ENCODE data around the gene WIPF1. TPM values are rescaled to one million over a fixed set of nuclear protein-coding genes. Genes with fewer than 3 reads are reported as not detected.

WIPF1 gene
- total RNA-seq, 1 experiment from 2014 or later, result 0.59 TPM

DNA sequence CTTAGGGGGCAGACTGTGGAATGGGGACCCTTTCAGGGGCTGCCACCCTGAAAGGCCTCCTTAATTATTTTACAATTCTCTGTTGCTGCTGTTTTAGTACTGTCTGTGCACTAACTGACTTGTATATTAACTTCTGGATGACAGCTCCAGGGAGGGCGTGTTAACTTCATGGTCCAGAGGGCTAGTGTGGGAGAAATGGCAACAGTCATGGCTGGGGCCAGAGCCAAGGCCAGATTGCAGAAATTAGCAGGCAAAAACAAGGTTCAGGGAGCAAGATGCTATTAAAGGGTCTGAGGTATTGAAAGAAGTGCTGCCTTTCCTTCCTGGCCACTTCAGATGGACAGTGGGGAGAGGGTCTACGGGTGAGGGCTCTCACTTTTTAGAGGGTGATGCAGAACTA is 9.1 kb downstream of the WIPF1 start:
- Histone ChIP-seq H3K79me2 (ENCODE audit: insufficient read depth, low read length) (no peaks in the 10 kb centered on the region), H3K4me3 (replicated peaks in 1 of 2; ENCODE audit: low read depth in 1 of 2, low read length in 2 of 2) (no peak overlapping the region), H3K36me3 (ENCODE audit: control insufficient read depth in 1 of 2, insufficient read depth in 2 of 2, low read length in 2 of 2) (no peaks in the 10 kb centered on the region), H3K9me3 (ENCODE audit: control insufficient read depth in 1 of 2, insufficient read depth in 1 of 2, low read depth in 1 of 2, low read length in 2 of 2) (no peaks in the 10 kb centered on the region), H3K4me1 (ENCODE audit: control insufficient read depth in 1 of 2, insufficient read depth in 2 of 2, low read length in 2 of 2) (no peaks in the 10 kb centered on the region), H2AFZ (ENCODE audit: low read depth, low read length, poor library complexity, severe bottlenecking) (no peak overlapping the region), H3K9ac (ENCODE audit: low read length) (no peak overlapping the region), H3K4me2 (ENCODE audit: low read length) (no peak overlapping the region), H3K27ac (ENCODE audit: low read depth, low read length) (no peak overlapping the region), H3K9me2 (ENCODE audit: insufficient read depth) (no peaks in the 10 kb centered on the region), H3K27me3 (ENCODE audit: insufficient read depth, low read length) (no peaks in the 10 kb centered on the region), H4K20me1 (ENCODE audit: insufficient read depth) (no peaks in the 10 kb centered on the region)
- no peak for DNase-seq (ENCODE audit: low read depth, low spot score)
- intact Hi-C loops (cut with micrococcal nuclease), result no loop called here
- no peak for ATAC-seq
- CTCF ChIA-PET, result no interaction called here
- RAD21 ChIA-PET (ENCODE audit: low non-redundant PET in 1 of 2, low total read pairs in 2 of 2, uncharacterized antibody in 2 of 2, unreplicated experiment in 2 of 2), result no interaction called here
- POLR2A ChIA-PET, result no interaction called here
- TF ChIP-seq TCF7L2 (IDR thresholded peaks at IDR 0.05; ENCODE audit: borderline replicate concordance, extremely low read depth, insufficient read depth, insufficient read length), result no peak
- no peak for TF ChIP-seq SRF (IDR thresholded peaks at IDR 0.05; ENCODE audit: low read depth)
- TF ChIP-seq, protein P1, sequence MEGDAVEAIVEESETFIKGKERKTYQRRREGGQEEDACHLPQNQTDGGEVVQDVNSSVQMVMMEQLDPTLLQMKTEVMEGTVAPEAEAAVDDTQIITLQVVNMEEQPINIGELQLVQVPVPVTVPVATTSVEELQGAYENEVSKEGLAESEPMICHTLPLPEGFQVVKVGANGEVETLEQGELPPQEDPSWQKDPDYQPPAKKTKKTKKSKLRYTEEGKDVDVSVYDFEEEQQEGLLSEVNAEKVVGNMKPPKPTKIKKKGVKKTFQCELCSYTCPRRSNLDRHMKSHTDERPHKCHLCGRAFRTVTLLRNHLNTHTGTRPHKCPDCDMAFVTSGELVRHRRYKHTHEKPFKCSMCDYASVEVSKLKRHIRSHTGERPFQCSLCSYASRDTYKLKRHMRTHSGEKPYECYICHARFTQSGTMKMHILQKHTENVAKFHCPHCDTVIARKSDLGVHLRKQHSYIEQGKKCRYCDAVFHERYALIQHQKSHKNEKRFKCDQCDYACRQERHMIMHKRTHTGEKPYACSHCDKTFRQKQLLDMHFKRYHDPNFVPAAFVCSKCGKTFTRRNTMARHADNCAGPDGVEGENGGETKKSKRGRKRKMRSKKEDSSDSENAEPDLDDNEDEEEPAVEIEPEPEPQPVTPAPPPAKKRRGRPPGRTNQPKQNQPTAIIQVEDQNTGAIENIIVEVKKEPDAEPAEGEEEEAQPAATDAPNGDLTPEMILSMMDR (IDR thresholded peaks at IDR 0.05 in 2 of 3, conservative IDR thresholded peaks at IDR 0.05 in 1 of 3; ENCODE audit: borderline replicate concordance in 1 of 3, insufficient read depth in 1 of 3, low read depth in 2 of 3, low read length in 2 of 3), result no peak
- no peak for TF ChIP-seq FOSL1 (IDR thresholded peaks at IDR 0.05; ENCODE audit: low read depth)
- TF ChIP-seq EGR1 (IDR thresholded peaks at IDR 0.05; ENCODE audit: low read depth), result no peak
- TF ChIP-seq YY1 (IDR thresholded peaks at IDR 0.05; ENCODE audit: extremely low read depth, insufficient replicate concordance, low read depth, low read length), result no peak
- no peak for TF ChIP-seq EZH2 (IDR thresholded peaks at IDR 0.05)
- TF ChIP-seq POLR2A (IDR thresholded peaks at IDR 0.05; ENCODE audit: borderline replicate concordance, extremely low read depth, insufficient read depth, insufficient read length), result no peak
- TF ChIP-seq ELF1 (IDR thresholded peaks at IDR 0.05; ENCODE audit: borderline replicate concordance, low read depth), result no peak
- TF ChIP-seq CEBPB (IDR thresholded peaks at IDR 0.05; ENCODE audit: low read depth), result no peak
- BruUV-seq (replicated peaks), result no TSS peak

DNA sequence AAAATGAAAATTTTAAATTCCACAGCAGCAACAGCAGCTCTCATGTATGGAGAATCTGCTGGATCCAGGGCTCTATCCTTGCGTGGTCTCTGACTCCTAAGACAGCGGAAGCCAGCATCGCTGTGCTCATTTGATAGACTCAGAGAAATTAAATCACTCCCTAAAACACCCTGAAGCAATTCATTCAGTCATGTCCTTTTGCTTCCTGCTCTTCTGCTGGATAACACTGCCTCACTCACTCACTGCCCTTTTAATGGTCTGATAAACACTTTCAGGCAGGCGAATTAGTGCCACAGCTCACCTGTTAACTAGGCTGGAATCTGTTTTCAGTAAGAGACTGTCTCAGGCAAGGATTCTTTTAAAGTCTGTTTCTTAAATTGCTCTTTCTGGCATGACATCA is 10.0 kb downstream of the WIPF1 start:
- CTCF ChIA-PET, result no interaction called here
- no peaks in the 10 kb centered on the region for H3K27me3 ChIP-seq (ENCODE audit: insufficient read depth, low read length)
- H3K36me3 ChIP-seq (ENCODE audit: control insufficient read depth in 1 of 2, insufficient read depth in 2 of 2, low read length in 2 of 2), result no peaks in the 10 kb centered on the region
- no peak overlapping the region for H3K4me3 ChIP-seq (replicated peaks in 1 of 2; ENCODE audit: low read depth in 1 of 2, low read length in 2 of 2)
- H3K4me1 ChIP-seq (ENCODE audit: control insufficient read depth in 1 of 2, insufficient read depth in 2 of 2, low read length in 2 of 2), result no peaks in the 10 kb centered on the region
- no peak overlapping the region for H3K27ac ChIP-seq (ENCODE audit: low read depth, low read length)
- no peak overlapping the region for H3K9ac ChIP-seq (ENCODE audit: low read length)
- H4K20me1 ChIP-seq (ENCODE audit: insufficient read depth), result no peaks in the 10 kb centered on the region
- BruUV-seq (replicated peaks), result no TSS peak
- no peak overlapping the region for H2AFZ ChIP-seq (ENCODE audit: low read depth, low read length, poor library complexity, severe bottlenecking)
- H3K4me2 ChIP-seq (ENCODE audit: low read length), result no peak overlapping the region
- intact Hi-C loops (cut with micrococcal nuclease), result no loop called here
- RAD21 ChIA-PET (ENCODE audit: low non-redundant PET in 1 of 2, low total read pairs in 2 of 2, uncharacterized antibody in 2 of 2, unreplicated experiment in 2 of 2), result no interaction called here
- DNase-seq (ENCODE audit: low read depth, low spot score) (no peak), ATAC-seq (no peak)
- no peaks in the 10 kb centered on the region for H3K9me2 ChIP-seq (ENCODE audit: insufficient read depth)
- POLR2A ChIA-PET, result no interaction called here
- no peaks in the 10 kb centered on the region for H3K9me3 ChIP-seq (ENCODE audit: control insufficient read depth in 1 of 2, insufficient read depth in 1 of 2, low read depth in 1 of 2, low read length in 2 of 2)
- H3K79me2 ChIP-seq (ENCODE audit: insufficient read depth, low read length), result no peaks in the 10 kb centered on the region
- TF ChIP-seq, protein P1 (IDR thresholded peaks at IDR 0.05 in 2 of 3, conservative IDR thresholded peaks at IDR 0.05 in 1 of 3; ENCODE audit: borderline replicate concordance in 1 of 3, insufficient read depth in 1 of 3, low read depth in 2 of 3, low read length in 2 of 3), result no peak
- TF ChIP-seq, protein P2, sequence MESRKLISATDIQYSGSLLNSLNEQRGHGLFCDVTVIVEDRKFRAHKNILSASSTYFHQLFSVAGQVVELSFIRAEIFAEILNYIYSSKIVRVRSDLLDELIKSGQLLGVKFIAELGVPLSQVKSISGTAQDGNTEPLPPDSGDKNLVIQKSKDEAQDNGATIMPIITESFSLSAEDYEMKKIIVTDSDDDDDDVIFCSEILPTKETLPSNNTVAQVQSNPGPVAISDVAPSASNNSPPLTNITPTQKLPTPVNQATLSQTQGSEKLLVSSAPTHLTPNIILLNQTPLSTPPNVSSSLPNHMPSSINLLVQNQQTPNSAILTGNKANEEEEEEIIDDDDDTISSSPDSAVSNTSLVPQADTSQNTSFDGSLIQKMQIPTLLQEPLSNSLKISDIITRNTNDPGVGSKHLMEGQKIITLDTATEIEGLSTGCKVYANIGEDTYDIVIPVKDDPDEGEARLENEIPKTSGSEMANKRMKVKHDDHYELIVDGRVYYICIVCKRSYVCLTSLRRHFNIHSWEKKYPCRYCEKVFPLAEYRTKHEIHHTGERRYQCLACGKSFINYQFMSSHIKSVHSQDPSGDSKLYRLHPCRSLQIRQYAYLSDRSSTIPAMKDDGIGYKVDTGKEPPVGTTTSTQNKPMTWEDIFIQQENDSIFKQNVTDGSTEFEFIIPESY (IDR thresholded peaks at IDR 0.05; ENCODE audit: extremely low read depth, insufficient replicate concordance, low read length), result no peak
- TF ChIP-seq SRF (IDR thresholded peaks at IDR 0.05; ENCODE audit: low read depth), result no peak
- TF ChIP-seq, protein P3, sequence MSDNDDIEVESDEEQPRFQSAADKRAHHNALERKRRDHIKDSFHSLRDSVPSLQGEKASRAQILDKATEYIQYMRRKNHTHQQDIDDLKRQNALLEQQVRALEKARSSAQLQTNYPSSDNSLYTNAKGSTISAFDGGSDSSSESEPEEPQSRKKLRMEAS (IDR thresholded peaks at IDR 0.05), result no peak
- no peak for TF ChIP-seq POLR2AphosphoS5 (IDR thresholded peaks at IDR 0.05; ENCODE audit: low read depth, low read length)
- no peak for TF ChIP-seq RAD21 (IDR thresholded peaks at IDR 0.05; ENCODE audit: low read depth)
- no peak for TF ChIP-seq ZFX (IDR thresholded peaks at IDR 0.05)

All from HCT116 (cell line).